Rectal smooth muscle tissue (tissue), 1 donor: ENCODE results near the gene NFKB2.

Experiments used
- H3K27ac ChIP-seq: one replicate; pipeline ENCODE4 v1.7.0; 2013; ENCODE audit warnings: low read depth, low read length, inconsistent platforms
- H3K27me3 ChIP-seq: one replicate; pipeline ENCODE4 v1.7.0; 2013; ENCODE audit warnings: low read length; ENCODE audit not compliant: control insufficient read depth, insufficient read depth
- H3K36me3 ChIP-seq: one replicate; pipeline ENCODE4 v1.7.0; 2013; ENCODE audit warnings: low read length; ENCODE audit not compliant: control insufficient read depth, insufficient read depth
- H3K4me1 ChIP-seq: one replicate; pipeline ENCODE4 v1.7.0; 2013; ENCODE audit warnings: low read length; ENCODE audit not compliant: control insufficient read depth, insufficient read depth
- H3K4me3 ChIP-seq: one replicate; pipeline ENCODE4 v1.7.0; 2013; ENCODE audit warnings: low read length
- H3K9ac ChIP-seq: one replicate; pipeline ENCODE4 v1.7.0; 2013; ENCODE audit warnings: low read length

Gene NFKB2

GRCh38 chr10:102405108-102405571, 9.6 kb downstream of the NFKB2 start:
- H3K9ac ChIP-seq: no peak overlapping the region
- peaks cover 13% of the 10 kb centered on the region for H3K36me3 ChIP-seq
- peaks cover 9% of the 10 kb centered on the region for H3K27me3 ChIP-seq
- H3K4me1 ChIP-seq: peaks cover 51% of the 10 kb centered on the region
- peak overlapping the region; percentile 96 for H3K27ac ChIP-seq
- H3K4me3 ChIP-seq: no peak overlapping the region

GRCh38 chr10:102405632-102406031, 10.1 kb downstream of the NFKB2 start:
- Histone ChIP-seq H3K27ac (peak overlapping the region; percentile 96), H3K4me3 (peak overlapping the region; percentile 37), H3K4me1 (peaks cover 48% of the 10 kb centered on the region), H3K9ac (no peak overlapping the region), H3K36me3 (peaks cover 12% of the 10 kb centered on the region), H3K27me3 (peaks cover 9% of the 10 kb centered on the region)

- H3K36me3 ChIP-seq: peaks cover 3% of the 10 kb centered on the region
- peak overlapping the region; percentile 96 for H3K27ac ChIP-seq
- peak overlapping the region; percentile 24 for H3K4me3 ChIP-seq
- H3K9ac ChIP-seq: no peak overlapping the region
- peaks cover 45% of the 10 kb centered on the region for H3K4me1 ChIP-seq
- peaks cover 19% of the 10 kb centered on the region for H3K27me3 ChIP-seq
Observed at GRCh38 chr10:102406815-102407214, 11.3 kb downstream of the NFKB2 start.

GRCh38 chr10:102407425-102408130, 12.1 kb downstream of the NFKB2 start:
- Histone ChIP-seq H3K27ac (peak overlapping the region; percentile 96), H3K4me3 (peak overlapping the region; percentile 37), H3K27me3 (peaks cover 25% of the 10 kb centered on the region), H3K4me1 (peaks cover 40% of the 10 kb centered on the region), H3K9ac (peak overlapping the region; percentile 47), H3K36me3 (no peaks in the 10 kb centered on the region)

GRCh38 chr10:102408131-102408727, 12.7 kb downstream of the NFKB2 start:
- Histone ChIP-seq H3K27me3 (peaks cover 25% of the 10 kb centered on the region), H3K36me3 (no peaks in the 10 kb centered on the region), H3K27ac (peak overlapping the region; percentile 96), H3K4me3 (peak overlapping the region; percentile 62), H3K9ac (peak overlapping the region; percentile 46), H3K4me1 (peaks cover 38% of the 10 kb centered on the region)

GRCh38 chr10:102408728-102409603, 13.5 kb downstream of the NFKB2 start:
- H3K27ac ChIP-seq: peak overlapping the region; percentile 96
- H3K9ac ChIP-seq: peak overlapping the region; percentile 50
- peaks cover 25% of the 10 kb centered on the region for H3K27me3 ChIP-seq
- H3K36me3 ChIP-seq: no peaks in the 10 kb centered on the region
- H3K4me3 ChIP-seq: peak overlapping the region; percentile 62
- peaks cover 31% of the 10 kb centered on the region for H3K4me1 ChIP-seq

GRCh38 chr10:102409604-102410428, 14.3 kb downstream of the NFKB2 start:
- H3K4me1 ChIP-seq: peaks cover 27% of the 10 kb centered on the region
- H3K27ac ChIP-seq: peak overlapping the region; percentile 96
- peaks cover 25% of the 10 kb centered on the region for H3K27me3 ChIP-seq
- peak overlapping the region; percentile 62 for H3K4me3 ChIP-seq
- no peaks in the 10 kb centered on the region for H3K36me3 ChIP-seq
- peak overlapping the region; percentile 50 for H3K9ac ChIP-seq

- no peaks in the 10 kb centered on the region for H3K36me3 ChIP-seq
- peaks cover 19% of the 10 kb centered on the region for H3K4me1 ChIP-seq
- H3K9ac ChIP-seq: peak overlapping the region; percentile 43
- peak overlapping the region; percentile 62 for H3K4me3 ChIP-seq
- H3K27me3 ChIP-seq: peaks cover 25% of the 10 kb centered on the region
- peak overlapping the region; percentile 96 for H3K27ac ChIP-seq
Observed at GRCh38 chr10:102410429-102411073, 15.0 kb downstream of the NFKB2 start.

GRCh38 chr10:102411341-102412255, 16.1 kb downstream of the NFKB2 start:
- Histone ChIP-seq H3K4me3 (peak overlapping the region; percentile 62), H3K27me3 (peaks cover 25% of the 10 kb centered on the region), H3K27ac (peak overlapping the region; percentile 96), H3K4me1 (peaks cover 12% of the 10 kb centered on the region), H3K36me3 (no peaks in the 10 kb centered on the region), H3K9ac (no peak overlapping the region)

GRCh38 chr10:102412293-102412692, 16.8 kb downstream of the NFKB2 start:
- H3K4me3 ChIP-seq: no peak overlapping the region
- peaks cover 12% of the 10 kb centered on the region for H3K4me1 ChIP-seq
- peaks cover 25% of the 10 kb centered on the region for H3K27me3 ChIP-seq
- no peak overlapping the region for H3K9ac ChIP-seq
- H3K36me3 ChIP-seq: no peaks in the 10 kb centered on the region
- H3K27ac ChIP-seq: no peak overlapping the region
